Measurements from ENCODE around the gene FAM241B. TPM values are rescaled to one million over a fixed set of nuclear protein-coding genes. Genes with fewer than 3 reads are reported as not detected.

The FAM241B gene
- total and polyA plus RNA-seq, 5 donors from 2014 or later, result 9.7 to 21.2 (median 17.3) TPM

DNA sequence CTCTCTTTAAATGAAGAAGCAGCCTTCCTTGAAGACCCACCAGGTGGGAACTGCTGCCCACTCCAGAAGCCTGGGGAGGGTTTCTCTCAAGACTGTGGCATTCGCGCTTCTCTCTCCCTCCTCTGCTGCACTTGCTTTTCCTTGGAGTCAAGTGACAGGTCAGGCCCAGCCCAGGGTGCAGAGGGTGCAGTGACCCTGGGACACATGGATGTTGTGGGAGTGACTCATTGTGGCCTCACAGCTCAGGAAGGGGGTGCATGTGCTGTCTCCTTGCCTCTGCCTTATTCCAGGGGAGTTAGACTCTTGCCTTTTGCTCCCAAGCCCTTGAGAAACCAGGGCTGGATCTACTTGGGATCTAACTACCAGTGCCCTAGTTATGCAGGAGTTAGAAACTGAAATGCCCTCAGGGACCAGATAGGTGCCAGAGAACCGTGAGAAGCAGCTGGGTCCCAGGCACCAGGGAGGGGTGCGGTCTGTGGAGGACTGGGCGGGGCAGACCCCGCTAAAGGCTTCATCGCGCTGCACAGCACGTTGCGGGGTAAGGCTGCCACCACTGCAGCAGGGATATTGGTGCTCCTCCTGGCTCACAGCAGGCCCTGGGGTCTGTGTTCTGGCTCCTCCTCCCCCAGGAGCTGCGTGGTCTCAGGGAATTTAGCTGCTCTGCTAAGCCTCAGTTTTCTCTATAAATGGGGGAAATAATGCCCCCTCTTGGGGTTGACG is 11.4 kb downstream of the FAM241B start:
- Histone ChIP-seq H3K9me3 (ENCODE audit: control insufficient read depth in 2 of 2, low read length in 2 of 2) (no peaks in the 10 kb centered on the region), H3K27me3 (ENCODE audit: control insufficient read depth, insufficient read depth, low read length) (no peaks in the 10 kb centered on the region), H3K36me3 (ENCODE audit: control insufficient read depth, insufficient read depth, low read length) (no peaks in the 10 kb centered on the region), H3K27ac (ENCODE audit: insufficient read depth, low read length, poor library complexity, severe bottlenecking) (no peak overlapping the region), H3K4me1 (ENCODE audit: control insufficient read depth, insufficient read depth, low read length, poor library complexity, severe bottlenecking) (no peaks in the 10 kb centered on the region), H3K4me3 (ENCODE audit: low read depth, low read length) (no peak overlapping the region)
- Mint-ChIP-seq H3K27ac (no peak overlapping the region), H3K9me3 (no peaks in the 10 kb centered on the region), H3K4me1 (peaks cover 0 to 2% (median 0%) of the 10 kb centered on the region in 4 donors), H3K27me3 (peaks cover 5% of the 10 kb centered on the region), H3K4me3 (no peak overlapping the region), H3K36me3 (no peaks in the 10 kb centered on the region)
- no peak for DNase-seq
- no peak for ATAC-seq (ENCODE audit: low read depth in 2 of 2)

DNA sequence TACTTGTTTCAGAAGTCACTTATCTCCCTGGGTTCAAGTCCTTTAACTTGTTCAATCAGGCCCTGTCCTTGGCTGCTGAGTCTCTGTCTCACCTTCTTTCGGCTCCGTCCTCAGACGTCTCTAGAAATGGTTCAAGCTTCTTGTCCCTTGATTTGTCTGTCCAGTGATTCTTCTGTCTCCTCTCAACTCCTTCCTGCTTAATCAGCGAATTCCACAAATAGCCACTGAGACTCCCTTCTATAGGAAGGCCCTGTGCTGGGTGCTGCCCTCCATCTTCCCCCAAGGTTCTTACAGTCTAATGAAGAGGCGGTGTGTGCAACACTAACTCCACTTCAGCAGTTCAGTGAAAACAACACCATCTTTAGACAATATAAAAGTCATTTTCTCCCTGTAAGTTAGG is 12.7 kb downstream of the FAM241B start:
- Mint-ChIP-seq H3K36me3 (no peaks in the 10 kb centered on the region), H3K4me1 (no peaks in the 10 kb centered on the region), H3K27ac (no peak overlapping the region), H3K27me3 (peaks cover 5% of the 10 kb centered on the region), H3K9me3 (no peaks in the 10 kb centered on the region), H3K4me3 (no peak overlapping the region)
- H3K4me1 ChIP-seq (ENCODE audit: control insufficient read depth, insufficient read depth, low read length, poor library complexity, severe bottlenecking), result no peaks in the 10 kb centered on the region
- no peaks in the 10 kb centered on the region for H3K27me3 ChIP-seq (ENCODE audit: control insufficient read depth, insufficient read depth, low read length)
- no peaks in the 10 kb centered on the region for H3K9me3 ChIP-seq (ENCODE audit: control insufficient read depth in 2 of 2, low read length in 2 of 2)
- ATAC-seq (ENCODE audit: low read depth in 2 of 2) (no peak), DNase-seq (no peak)
- H3K27ac ChIP-seq (ENCODE audit: insufficient read depth, low read length, poor library complexity, severe bottlenecking), result no peak overlapping the region
- H3K4me3 ChIP-seq (ENCODE audit: low read depth, low read length), result no peak overlapping the region
- no peaks in the 10 kb centered on the region for H3K36me3 ChIP-seq (ENCODE audit: control insufficient read depth, insufficient read depth, low read length)

DNA sequence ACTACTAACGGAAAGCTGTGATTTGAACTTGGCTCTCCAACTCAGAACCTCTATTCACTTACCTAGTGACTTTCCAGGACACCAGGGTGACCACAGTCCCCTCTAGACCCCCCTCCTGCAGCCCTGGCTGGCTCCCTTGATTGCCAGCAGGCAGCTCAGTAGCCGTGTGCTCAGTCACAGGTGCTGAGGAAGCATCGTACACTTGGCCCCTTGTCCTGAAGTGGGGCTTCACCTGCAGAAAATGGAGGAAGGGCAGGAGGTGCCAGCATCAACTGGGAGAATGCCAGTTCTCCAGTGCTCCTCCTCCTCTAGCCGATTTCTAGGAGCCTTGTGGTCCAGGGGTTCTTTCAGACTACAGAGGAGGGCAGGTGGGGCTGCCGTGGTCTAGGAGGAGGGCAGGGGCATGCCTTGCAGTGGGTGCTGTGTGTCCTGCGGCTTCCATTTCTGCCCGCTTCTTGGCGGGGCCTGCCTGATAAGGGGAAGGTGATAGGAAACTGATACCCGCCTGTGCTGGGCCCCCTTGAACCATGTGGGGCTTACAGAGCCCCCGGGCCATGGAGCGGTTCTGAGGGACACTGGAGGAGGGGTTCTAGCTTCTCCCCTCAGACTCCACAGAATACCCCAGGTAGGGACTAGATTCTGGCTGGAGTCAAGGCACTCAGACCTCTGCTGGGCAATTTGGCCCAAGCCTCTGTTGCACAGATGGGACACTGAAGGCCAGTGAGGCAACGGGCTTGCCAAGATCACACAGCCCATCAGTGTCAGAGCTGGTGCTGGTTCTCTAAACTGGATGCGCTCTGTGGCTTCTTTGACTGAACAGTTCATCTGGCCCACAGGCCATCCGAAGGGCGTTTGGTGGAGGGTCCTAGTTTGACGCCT is 14.0 kb downstream of the FAM241B start:
- Histone ChIP-seq H3K36me3 (ENCODE audit: control insufficient read depth, insufficient read depth, low read length) (no peaks in the 10 kb centered on the region), H3K4me3 (ENCODE audit: low read depth, low read length) (no peak overlapping the region), H3K4me1 (ENCODE audit: control insufficient read depth, insufficient read depth, low read length, poor library complexity, severe bottlenecking) (no peaks in the 10 kb centered on the region), H3K9me3 (ENCODE audit: control insufficient read depth in 2 of 2, low read length in 2 of 2) (no peaks in the 10 kb centered on the region), H3K27ac (ENCODE audit: insufficient read depth, low read length, poor library complexity, severe bottlenecking) (no peak overlapping the region), H3K27me3 (ENCODE audit: control insufficient read depth, insufficient read depth, low read length) (no peaks in the 10 kb centered on the region)
- peaks cover 5% of the 10 kb centered on the region for H3K27me3 Mint-ChIP-seq
- H3K4me1 Mint-ChIP-seq, result no peaks in the 10 kb centered on the region
- H3K4me3 Mint-ChIP-seq, result no peak overlapping the region
- DNase-seq, result no peak
- H3K27ac Mint-ChIP-seq, result no peak overlapping the region
- H3K36me3 Mint-ChIP-seq, result no peaks in the 10 kb centered on the region
- ATAC-seq (ENCODE audit: low read depth in 2 of 2), result no peak
- H3K9me3 Mint-ChIP-seq, result no peaks in the 10 kb centered on the region

DNA sequence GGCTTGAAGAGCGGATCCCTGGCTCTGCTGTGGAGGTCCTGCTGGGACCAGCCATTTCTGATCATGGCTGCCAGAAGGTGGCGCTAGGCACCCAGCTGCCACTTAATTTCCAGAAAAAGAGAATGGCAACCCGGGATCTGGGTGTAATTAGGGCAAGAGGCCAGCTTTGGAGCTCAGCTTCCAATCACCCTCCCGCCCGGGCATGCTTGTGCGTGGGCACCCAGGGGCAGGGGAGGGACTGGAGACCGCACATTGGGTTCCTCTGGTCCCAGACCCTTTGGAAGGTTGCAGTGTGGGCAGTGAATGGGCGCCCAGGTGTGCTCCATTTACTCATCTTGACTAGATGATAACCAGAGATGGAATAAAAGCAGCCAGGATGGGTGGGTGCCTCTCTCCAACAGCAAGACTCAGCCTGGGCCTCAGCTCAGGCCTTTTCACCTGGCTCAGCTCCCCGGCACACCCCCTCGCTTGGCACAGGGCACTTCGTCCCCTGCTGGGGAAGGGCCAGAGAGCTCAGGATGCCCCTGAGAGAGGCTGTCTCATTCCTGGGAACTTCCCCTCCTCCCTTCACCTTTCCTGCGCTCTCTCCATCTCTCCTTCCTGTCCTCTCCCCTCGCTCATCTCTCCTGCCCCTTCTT is 14.7 kb downstream of the FAM241B start:
- H3K4me1 Mint-ChIP-seq, result no peaks in the 10 kb centered on the region
- Histone ChIP-seq H3K9me3 (ENCODE audit: control insufficient read depth in 2 of 2, low read length in 2 of 2) (no peaks in the 10 kb centered on the region), H3K27me3 (ENCODE audit: control insufficient read depth, insufficient read depth, low read length) (no peaks in the 10 kb centered on the region), H3K4me3 (ENCODE audit: low read depth, low read length) (no peak overlapping the region), H3K4me1 (ENCODE audit: control insufficient read depth, insufficient read depth, low read length, poor library complexity, severe bottlenecking) (no peaks in the 10 kb centered on the region), H3K27ac (ENCODE audit: insufficient read depth, low read length, poor library complexity, severe bottlenecking) (no peak overlapping the region), H3K36me3 (ENCODE audit: control insufficient read depth, insufficient read depth, low read length) (no peaks in the 10 kb centered on the region)
- DNase-seq, result peak in 1 of 3 donors; percentile 28
- H3K36me3 Mint-ChIP-seq, result no peaks in the 10 kb centered on the region
- ATAC-seq (ENCODE audit: low read depth in 2 of 2), result no peak
- H3K9me3 Mint-ChIP-seq, result no peaks in the 10 kb centered on the region
- no peak overlapping the region for H3K27ac Mint-ChIP-seq
- H3K4me3 Mint-ChIP-seq, result no peak overlapping the region
- H3K27me3 Mint-ChIP-seq, result no peaks in the 10 kb centered on the region

DNA sequence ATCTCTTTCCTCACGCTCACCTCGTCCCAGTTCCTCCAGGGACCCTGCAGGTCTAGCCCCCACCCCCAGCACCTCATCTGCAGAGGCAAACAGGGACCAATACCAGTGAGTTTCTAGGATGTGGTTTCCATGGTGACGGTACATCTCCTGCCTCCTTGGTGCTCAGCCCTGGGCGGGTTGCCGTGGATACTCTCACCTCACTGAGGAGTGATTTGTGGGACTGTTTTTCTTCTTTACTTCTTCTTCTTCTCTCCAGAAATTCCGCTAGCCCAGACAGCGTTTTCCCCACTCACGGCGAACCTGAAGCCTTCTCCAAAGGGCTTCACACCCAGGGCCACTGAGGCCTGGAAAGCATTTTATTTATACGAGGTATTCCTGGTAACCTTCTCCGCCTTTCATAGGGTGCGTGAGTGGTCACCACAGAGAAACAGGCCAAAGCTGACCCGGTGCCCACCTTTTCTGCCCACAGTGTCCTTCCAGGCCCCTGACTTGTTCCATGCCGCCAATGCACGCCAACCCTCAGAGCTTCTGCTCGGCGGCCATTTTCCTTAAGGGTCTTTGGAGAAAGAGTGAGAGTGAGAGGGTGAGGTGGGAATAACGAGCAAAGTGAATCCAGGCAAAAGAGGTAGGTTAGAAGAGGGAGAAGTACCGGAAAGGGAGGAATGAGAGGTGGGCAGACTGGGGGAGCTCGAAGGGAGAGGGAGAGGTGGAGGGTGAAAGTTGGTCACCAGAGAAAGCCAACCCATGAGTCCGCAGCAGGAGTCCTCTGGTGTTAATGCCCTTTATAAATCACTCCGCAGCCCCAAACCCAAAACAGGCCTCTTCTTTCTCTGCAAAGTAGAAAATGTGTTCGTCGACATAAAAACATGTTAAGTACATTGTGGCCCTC is 15.5 kb downstream of the FAM241B start:
- ATAC-seq (ENCODE audit: low read depth in 2 of 2), result no peak
- Histone ChIP-seq H3K4me1 (ENCODE audit: control insufficient read depth, insufficient read depth, low read length, poor library complexity, severe bottlenecking) (no peaks in the 10 kb centered on the region), H3K36me3 (ENCODE audit: control insufficient read depth, insufficient read depth, low read length) (no peaks in the 10 kb centered on the region), H3K4me3 (ENCODE audit: low read depth, low read length) (no peak overlapping the region), H3K27ac (ENCODE audit: insufficient read depth, low read length, poor library complexity, severe bottlenecking) (no peak overlapping the region), H3K9me3 (ENCODE audit: control insufficient read depth in 2 of 2, low read length in 2 of 2) (no peaks in the 10 kb centered on the region), H3K27me3 (ENCODE audit: control insufficient read depth, insufficient read depth, low read length) (no peaks in the 10 kb centered on the region)
- peaks cover 0 to under 1% (median 0%) of the 10 kb centered on the region in 4 donors for H3K4me1 Mint-ChIP-seq
- no peak for DNase-seq
- H3K27ac Mint-ChIP-seq, result no peak overlapping the region
- no peaks in the 10 kb centered on the region for H3K27me3 Mint-ChIP-seq
- no peaks in the 10 kb centered on the region for H3K9me3 Mint-ChIP-seq
- H3K4me3 Mint-ChIP-seq, result no peak overlapping the region
- no peaks in the 10 kb centered on the region for H3K36me3 Mint-ChIP-seq

DNA sequence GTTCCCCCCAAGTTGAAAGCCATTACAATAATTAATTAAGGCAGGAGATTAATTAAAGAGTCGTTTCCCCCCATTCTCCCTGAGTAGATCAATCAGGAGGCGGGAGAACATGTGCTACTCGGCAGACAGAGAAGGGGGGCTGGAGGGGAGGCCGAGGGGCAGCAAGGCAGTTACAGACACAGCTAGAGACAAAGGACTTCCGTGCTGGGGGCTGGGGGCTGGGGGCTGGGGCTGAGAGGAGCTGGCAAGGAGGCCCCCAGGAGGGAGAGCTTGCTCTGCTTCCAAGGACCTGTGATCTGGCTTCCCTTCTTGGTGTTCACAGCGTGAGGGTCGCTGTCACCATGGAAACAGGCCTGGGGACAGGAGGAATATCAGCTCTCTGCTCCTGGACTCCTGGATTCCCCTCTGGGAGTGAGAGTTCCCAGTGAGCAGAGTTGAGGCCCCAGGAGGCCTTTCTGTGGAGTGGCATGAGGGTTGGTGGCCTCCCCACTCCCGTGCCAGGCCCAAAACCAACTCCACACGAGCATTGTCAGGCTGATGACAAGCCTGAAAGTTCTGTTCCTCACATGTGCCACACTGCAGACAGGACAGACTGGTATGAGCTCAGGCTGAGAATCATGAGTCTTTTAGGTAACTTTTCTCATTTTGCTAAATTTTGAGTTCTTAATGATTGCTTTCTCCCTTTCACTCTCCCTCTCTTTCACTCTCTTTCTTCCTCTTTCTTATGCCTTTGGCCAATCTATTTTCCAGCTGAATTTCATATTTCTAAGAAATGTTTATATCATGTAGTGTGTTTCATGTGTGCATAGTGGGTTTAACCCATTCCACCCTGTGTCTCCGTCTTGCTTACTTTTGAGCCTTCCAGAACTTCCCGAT is 16.4 kb downstream of the FAM241B start:
- H3K27me3 ChIP-seq (ENCODE audit: control insufficient read depth, insufficient read depth, low read length), result no peaks in the 10 kb centered on the region
- Mint-ChIP-seq H3K4me3 (no peak overlapping the region), H3K36me3 (no peaks in the 10 kb centered on the region), H3K27ac (no peak overlapping the region), H3K27me3 (no peaks in the 10 kb centered on the region), H3K4me1 (peaks cover 0 to 9% (median under 1%) of the 10 kb centered on the region in 4 donors), H3K9me3 (no peaks in the 10 kb centered on the region)
- H3K36me3 ChIP-seq (ENCODE audit: control insufficient read depth, insufficient read depth, low read length), result no peaks in the 10 kb centered on the region
- H3K27ac ChIP-seq (ENCODE audit: insufficient read depth, low read length, poor library complexity, severe bottlenecking), result no peak overlapping the region
- H3K4me3 ChIP-seq (ENCODE audit: low read depth, low read length), result no peak overlapping the region
- ATAC-seq (ENCODE audit: low read depth in 2 of 2) (no peak), DNase-seq (no peak)
- no peaks in the 10 kb centered on the region for H3K9me3 ChIP-seq (ENCODE audit: control insufficient read depth in 2 of 2, low read length in 2 of 2)
- peaks cover 4% of the 10 kb centered on the region for H3K4me1 ChIP-seq (ENCODE audit: control insufficient read depth, insufficient read depth, low read length, poor library complexity, severe bottlenecking)
